PC-9 (cell line): ENCODE results near the gene ERC2. TPM values are rescaled to one million over a fixed set of nuclear protein-coding genes. Genes with fewer than 3 reads are reported as not detected.

Source experiments
- BruUV-seq: library from RNA; stranded (reverse); fragments of 400-500 nt; replicated peaks from 2 replicates; lab custom pipeline; 2021; lab: Mats Ljungman, UMichigan
- CTCF ChIA-PET: fragments of 300-600 bp; sonication (Branson Sonifier 250); formaldehyde crosslinking; loops from one replicate; lab custom pipeline; 2022; ENCODE audit warnings: antibody characterized with exemption; lab: Charles Lee
- POLR2A ChIA-PET: fragments of 300-600 bp; sonication (Branson Sonifier 250); formaldehyde crosslinking; loops from one replicate; lab custom pipeline; 2022; ENCODE audit warnings: antibody characterized with exemption; ENCODE audit not compliant: unreplicated experiment; lab: Charles Lee
- DNase-seq, 2 experiments: peaks; one replicate each; pipeline versions ENCODE4 v3.0.0 to v3.0.0-alpha.2; 2015 to 2022; ENCODE audit warnings: mixed read lengths in 1 of 2
- H2AFZ ChIP-seq: fragments of 200-600 bp; sonication (generic); 2 replicates; pipeline ENCODE4 v1.8.1; 2017; ENCODE audit warnings: antibody characterized with exemption
- H3F3A ChIP-seq: fragments of 200-600 bp; sonication (generic); 2 replicates; pipeline ENCODE4 v1.8.1; 2017; ENCODE audit warnings: antibody characterized with exemption, mild to moderate bottlenecking, low read depth; ENCODE audit not compliant: insufficient read depth
- H3K27ac ChIP-seq: fragments of 200-600 bp; sonication (generic); 2 replicates; pipeline ENCODE4 v1.6.1; 2016; ENCODE audit warnings: mixed run types
- H3K27me3 ChIP-seq: fragments of 200-600 bp; sonication (generic); 2 replicates; pipeline ENCODE4 v1.6.1; 2016; ENCODE audit warnings: low read depth, mixed run types; ENCODE audit not compliant: insufficient read depth
- H3K36me3 ChIP-seq: fragments of 200-600 bp; sonication (generic); 2 replicates; pipeline ENCODE4 v1.6.1; 2016; ENCODE audit warnings: low read depth, mixed run types
- H3K4me1 ChIP-seq: fragments of 200-600 bp; sonication (generic); replicated peaks from 2 replicates; pipeline ENCODE4 v1.6.1; 2016; ENCODE audit warnings: mixed run types; ENCODE audit not compliant: insufficient read depth
- H3K4me2 ChIP-seq: fragments of 200-600 bp; sonication (generic); 2 replicates; pipeline ENCODE4 v1.6.1; 2017; ENCODE audit warnings: mixed run types
- H3K4me3 ChIP-seq: fragments of 200-600 bp; sonication (generic); 2 replicates; pipeline ENCODE4 v1.6.1; 2016; ENCODE audit warnings: mixed run types
- H3K79me2 ChIP-seq: fragments of 200-600 bp; sonication (generic); 2 replicates; pipeline ENCODE4 v1.6.1; 2017; ENCODE audit warnings: low read depth, mixed run types
- H3K9me2 ChIP-seq: fragments of 200-600 bp; sonication (generic); 2 replicates; pipeline ENCODE4 v1.8.1; 2017; ENCODE audit warnings: mild to moderate bottlenecking; ENCODE audit not compliant: insufficient read depth
- H3K9me3 ChIP-seq: fragments of 200-600 bp; sonication (generic); 2 replicates; pipeline ENCODE4 v1.8.1; 2016; ENCODE audit warnings: low read depth; ENCODE audit not compliant: insufficient read depth
- H4K20me1 ChIP-seq: fragments of 200-600 bp; sonication (generic); 2 replicates; pipeline ENCODE4 v1.8.1; 2017; ENCODE audit not compliant: insufficient read depth
- EZH2 ChIP-seq: fragments of 200-600 bp; sonication (generic); IDR thresholded peaks from 2 replicates; pipeline ENCODE4 v1.8.0; 2017; ENCODE audit warnings: antibody characterized with exemption, low read depth
- intact Hi-C: fragments of 100-400 bp; cut with micrococcal nuclease; formaldehyde crosslinking; loops from one replicate; pipeline ENCODE4 v1.10.0; 2022; ENCODE audit not compliant: unreplicated experiment
- total RNA-seq: library from RNA; stranded (reverse); gene quantifications from 2 replicates; pipeline ENCODE4 v1.2.3, GENCODE V29; 2021
- TF ChIP-seq, protein P1 (sequence below): fragments of 200-600 bp; sonication (generic); conservative IDR thresholded peaks from 2 replicates; pipeline ENCODE4 v1.6.1; 2017; ENCODE audit warnings: mixed run types, antibody characterized with exemption, mild to moderate bottlenecking, moderate library complexity

Gene ERC2
- total RNA-seq, 1 experiment from 2014 or later, result 1.4 TPM

DNA sequence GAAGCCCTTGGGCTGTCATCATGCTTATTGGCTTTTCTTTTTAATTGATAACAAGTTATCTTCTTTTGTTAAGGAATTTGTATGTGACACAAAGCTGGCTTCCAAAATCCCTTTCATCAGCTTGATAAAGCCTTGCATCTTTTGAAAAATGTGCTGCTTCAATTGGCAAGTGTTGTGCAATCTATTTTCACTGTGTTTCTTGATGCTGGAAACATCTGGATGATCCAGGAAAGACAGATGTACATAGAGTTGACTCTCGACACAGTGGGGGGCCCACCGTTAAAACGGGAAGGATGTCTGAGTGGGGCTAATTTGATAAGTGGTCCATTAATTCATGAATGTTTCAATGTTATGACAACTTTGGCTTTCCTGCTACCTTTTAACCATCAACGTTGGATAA is 822.8 kb downstream of the ERC2 start:
- H4K20me1 ChIP-seq, result no peaks in the 10 kb centered on the region
- intact Hi-C loops, result no loop called here
- H2AFZ ChIP-seq, result no peak overlapping the region
- H3K79me2 ChIP-seq, result no peaks in the 10 kb centered on the region
- no peak for DNase-seq
- H3K27me3 ChIP-seq, result no peaks in the 10 kb centered on the region
- peaks cover 13% of the 10 kb centered on the region for H3K4me1 ChIP-seq
- H3K9me3 ChIP-seq, result no peaks in the 10 kb centered on the region
- H3K9me2 ChIP-seq, result no peaks in the 10 kb centered on the region
- no peaks in the 10 kb centered on the region for H3K36me3 ChIP-seq
- POLR2A ChIA-PET, result no interaction called here
- no peak overlapping the region for H3K4me3 ChIP-seq
- H3K4me2 ChIP-seq, result no peak overlapping the region
- CTCF ChIA-PET, result no interaction called here
- H3F3A ChIP-seq, result no peaks in the 10 kb centered on the region
- TF ChIP-seq EZH2, result no peak
- TF ChIP-seq, protein P1, sequence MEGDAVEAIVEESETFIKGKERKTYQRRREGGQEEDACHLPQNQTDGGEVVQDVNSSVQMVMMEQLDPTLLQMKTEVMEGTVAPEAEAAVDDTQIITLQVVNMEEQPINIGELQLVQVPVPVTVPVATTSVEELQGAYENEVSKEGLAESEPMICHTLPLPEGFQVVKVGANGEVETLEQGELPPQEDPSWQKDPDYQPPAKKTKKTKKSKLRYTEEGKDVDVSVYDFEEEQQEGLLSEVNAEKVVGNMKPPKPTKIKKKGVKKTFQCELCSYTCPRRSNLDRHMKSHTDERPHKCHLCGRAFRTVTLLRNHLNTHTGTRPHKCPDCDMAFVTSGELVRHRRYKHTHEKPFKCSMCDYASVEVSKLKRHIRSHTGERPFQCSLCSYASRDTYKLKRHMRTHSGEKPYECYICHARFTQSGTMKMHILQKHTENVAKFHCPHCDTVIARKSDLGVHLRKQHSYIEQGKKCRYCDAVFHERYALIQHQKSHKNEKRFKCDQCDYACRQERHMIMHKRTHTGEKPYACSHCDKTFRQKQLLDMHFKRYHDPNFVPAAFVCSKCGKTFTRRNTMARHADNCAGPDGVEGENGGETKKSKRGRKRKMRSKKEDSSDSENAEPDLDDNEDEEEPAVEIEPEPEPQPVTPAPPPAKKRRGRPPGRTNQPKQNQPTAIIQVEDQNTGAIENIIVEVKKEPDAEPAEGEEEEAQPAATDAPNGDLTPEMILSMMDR, result no peak
- no TSS peak for BruUV-seq
- no peak overlapping the region for H3K27ac ChIP-seq

GRCh38 chr3:55643283-55643682 is 825.0 kb downstream of the ERC2 start:
- Histone ChIP-seq H3K4me2 (no peak overlapping the region), H3K9me2 (no peaks in the 10 kb centered on the region), H2AFZ (no peak overlapping the region), H3K27ac (no peak overlapping the region), H3F3A (no peaks in the 10 kb centered on the region; the same call in 1 of the 2 replicates), H3K4me3 (no peak overlapping the region), H3K79me2 (no peaks in the 10 kb centered on the region), H3K36me3 (no peaks in the 10 kb centered on the region), H3K9me3 (no peaks in the 10 kb centered on the region; the same call in 1 of the 2 replicates), H3K4me1 (peaks cover 35% of the 10 kb centered on the region), H4K20me1 (no peaks in the 10 kb centered on the region), H3K27me3 (no peaks in the 10 kb centered on the region)
- CTCF ChIA-PET, result no interaction called here
- no peak for TF ChIP-seq EZH2
- TF ChIP-seq, protein P1, result no peak
- no peak for DNase-seq
- POLR2A ChIA-PET, result no interaction called here
- intact Hi-C loops, result no loop called here
- BruUV-seq, result no TSS peak

- H3K4me2 ChIP-seq, result no peak overlapping the region; the same call in 1 of the 2 replicates
- H4K20me1 ChIP-seq, result no peaks in the 10 kb centered on the region
- no peaks in the 10 kb centered on the region for H3K27me3 ChIP-seq
- CTCF ChIA-PET, result interaction anchor here (0.6 kb wide), 1 partner anchor 41 kb away, joined by 3 read pairs; no protein-coding TSS in a partner anchor
- POLR2A ChIA-PET, result no interaction called here
- no peaks in the 10 kb centered on the region; the same call in 1 of the 2 replicates for H3K9me3 ChIP-seq
- no TSS peak for BruUV-seq
- H2AFZ ChIP-seq, result no peak overlapping the region
- H3K4me3 ChIP-seq, result no peak overlapping the region
- peaks cover 11% of the 10 kb centered on the region for H3F3A ChIP-seq
- H3K79me2 ChIP-seq, result no peaks in the 10 kb centered on the region
- TF ChIP-seq, protein P1, result no peak
- TF ChIP-seq EZH2, result no peak
- H3K27ac ChIP-seq, result no peak overlapping the region
- no peaks in the 10 kb centered on the region for H3K36me3 ChIP-seq
- H3K9me2 ChIP-seq, result no peaks in the 10 kb centered on the region
- H3K4me1 ChIP-seq, result peaks cover 48% of the 10 kb centered on the region
- DNase-seq, result no peak
- intact Hi-C loops, result no loop called here
Measured at GRCh38 chr3:55641964-55642363, 826.3 kb downstream of the ERC2 start.
